ENCODE results near the gene ACOX1.

ACOX1 gene

GRCh38 chr17:75925103-75925502, 53.9 kb downstream of the ACOX1 start:
- H3K4me3 ChIP-seq (ENCODE audit: low read depth, low read length): no peak overlapping the region
- no peak overlapping the region for H3K27ac ChIP-seq (ENCODE audit: extremely low read depth, low read depth, low read length)
- TF ChIP-seq ZNF76 (tag by site-specific recombination; IDR thresholded peaks at IDR 0.05; ENCODE audit: borderline replicate concordance, low read depth) (no peak), ZNF561 (tag by site-specific recombination; IDR thresholded peaks at IDR 0.05; ENCODE audit: borderline replicate concordance) (no peak), ZFP41 (tag by site-specific recombination; IDR thresholded peaks at IDR 0.05; ENCODE audit: borderline replicate concordance) (no peak), ZNF555 (tag by site-specific recombination; conservative IDR thresholded peaks at IDR 0.05) (no peak), ZNF362 (tag by site-specific recombination; IDR thresholded peaks at IDR 0.05) (no peak), ZNF600 (tag by site-specific recombination; IDR thresholded peaks at IDR 0.05) (no peak), ZEB2 (tag by site-specific recombination; IDR thresholded peaks at IDR 0.05) (no peak), ZNF184 (tag by site-specific recombination; IDR thresholded peaks at IDR 0.05) (no peak), ZNF558 (tag by site-specific recombination; IDR thresholded peaks at IDR 0.05) (no peak), SCRT2 (tag by site-specific recombination; IDR thresholded peaks at IDR 0.05) (no peak), ZBTB20 (tag by site-specific recombination; IDR thresholded peaks at IDR 0.05) (no peak), ZNF423 (tag by site-specific recombination; IDR thresholded peaks at IDR 0.05) (no peak), ZNF513 (tag by site-specific recombination; IDR thresholded peaks at IDR 0.05) (no peak), ZNF610 (tag by site-specific recombination; IDR thresholded peaks at IDR 0.05; ENCODE audit: borderline replicate concordance) (no peak), ZNF585B (tag by site-specific recombination; IDR thresholded peaks at IDR 0.05) (no peak), IKZF3 (tag by site-specific recombination; IDR thresholded peaks at IDR 0.05) (no peak)
- TF ChIP-seq, protein P1, sequence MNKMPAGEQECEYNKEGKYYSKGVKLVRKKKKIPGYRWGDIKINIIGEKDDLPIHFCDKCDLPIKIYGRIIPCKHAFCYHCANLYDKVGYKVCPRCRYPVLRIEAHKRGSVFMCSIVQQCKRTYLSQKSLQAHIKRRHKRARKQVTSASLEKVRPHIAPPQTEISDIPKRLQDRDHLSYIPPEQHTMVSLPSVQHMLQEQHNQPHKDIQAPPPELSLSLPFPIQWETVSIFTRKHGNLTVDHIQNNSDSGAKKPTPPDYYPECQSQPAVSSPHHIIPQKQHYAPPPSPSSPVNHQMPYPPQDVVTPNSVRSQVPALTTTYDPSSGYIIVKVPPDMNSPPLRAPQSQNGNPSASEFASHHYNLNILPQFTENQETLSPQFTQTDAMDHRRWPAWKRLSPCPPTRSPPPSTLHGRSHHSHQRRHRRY (tag by site-specific recombination; IDR thresholded peaks at IDR 0.05): no peak
- TF ChIP-seq, protein P2, sequence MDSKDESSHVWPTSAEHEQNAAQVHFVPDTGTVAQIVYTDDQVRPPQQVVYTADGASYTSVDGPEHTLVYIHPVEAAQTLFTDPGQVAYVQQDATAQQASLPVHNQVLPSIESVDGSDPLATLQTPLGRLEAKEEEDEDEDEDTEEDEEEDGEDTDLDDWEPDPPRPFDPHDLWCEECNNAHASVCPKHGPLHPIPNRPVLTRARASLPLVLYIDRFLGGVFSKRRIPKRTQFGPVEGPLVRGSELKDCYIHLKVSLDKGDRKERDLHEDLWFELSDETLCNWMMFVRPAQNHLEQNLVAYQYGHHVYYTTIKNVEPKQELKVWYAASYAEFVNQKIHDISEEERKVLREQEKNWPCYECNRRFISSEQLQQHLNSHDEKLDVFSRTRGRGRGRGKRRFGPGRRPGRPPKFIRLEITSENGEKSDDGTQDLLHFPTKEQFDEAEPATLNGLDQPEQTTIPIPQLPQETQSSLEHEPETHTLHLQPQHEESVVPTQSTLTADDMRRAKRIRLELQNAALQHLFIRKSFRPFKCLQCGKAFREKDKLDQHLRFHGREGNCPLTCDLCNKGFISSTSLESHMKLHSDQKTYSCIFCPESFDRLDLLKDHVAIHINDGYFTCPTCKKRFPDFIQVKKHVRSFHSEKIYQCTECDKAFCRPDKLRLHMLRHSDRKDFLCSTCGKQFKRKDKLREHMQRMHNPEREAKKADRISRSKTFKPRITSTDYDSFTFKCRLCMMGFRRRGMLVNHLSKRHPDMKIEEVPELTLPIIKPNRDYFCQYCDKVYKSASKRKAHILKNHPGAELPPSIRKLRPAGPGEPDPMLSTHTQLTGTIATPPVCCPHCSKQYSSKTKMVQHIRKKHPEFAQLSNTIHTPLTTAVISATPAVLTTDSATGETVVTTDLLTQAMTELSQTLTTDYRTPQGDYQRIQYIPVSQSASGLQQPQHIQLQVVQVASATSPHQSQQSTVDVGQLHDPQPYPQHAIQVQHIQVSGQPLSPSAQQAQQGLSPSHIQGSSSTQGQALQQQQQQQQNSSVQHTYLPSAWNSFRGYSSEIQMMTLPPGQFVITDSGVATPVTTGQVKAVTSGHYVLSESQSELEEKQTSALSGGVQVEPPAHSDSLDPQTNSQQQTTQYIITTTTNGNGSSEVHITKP (tag by site-specific recombination; IDR thresholded peaks at IDR 0.05): no peak
- no peaks in the 10 kb centered on the region for H3K9me3 ChIP-seq (ENCODE audit: control insufficient read depth, insufficient read depth, low read depth, low read length)
- POLR2A ChIA-PET: interaction anchor here (0.7 kb wide), 1 partner anchor 16 kb away, joined by 4 read pairs; the partner anchor contains the start of gene FBF1
- no peaks in the 10 kb centered on the region for H3K4me1 ChIP-seq (ENCODE audit: control insufficient read depth, insufficient read depth, low read length)
- CTCF ChIA-PET: interaction anchor here (1.0 to 3.7 kb wide), 3 partner anchors 21 to 79 kb away, joined by 3 to 47 read pairs (median 14); partner anchors contain the start of gene MRPL38
- H3K36me3 ChIP-seq (ENCODE audit: control insufficient read depth in 2 of 2, insufficient read depth in 1 of 2, low read length in 2 of 2): peaks cover 0 to 89% of the 10 kb centered on the region in 2 experiments; a peak in 2 of 3 replicates

Data from HEK293 (cell line).